Measurements from ENCODE around the gene SIRT7. TPM values are rescaled to one million over a fixed set of nuclear protein-coding genes. Genes with fewer than 3 reads are reported as not detected.
"Not testable (repeated sequence)": the region's sequence is repeated elsewhere in the genome, so short reads cannot be mapped to it uniquely, and the experiment has no call there.

SIRT7 gene
- total RNA-seq, 1 experiment from 2014 or later: 121 TPM

- no peak for DNase-seq (ENCODE audit: low spot score)
Observed at GRCh38 chr17:81955058-81955681, 37.2 kb upstream of the SIRT7 start.

- no peak for DNase-seq (ENCODE audit: low spot score)
Observed at GRCh38 chr17:81954131-81955057, 36.4 kb upstream of the SIRT7 start.

- not testable (repeated sequence) for DNase-seq (ENCODE audit: low spot score)
Observed at GRCh38 chr17:81953443-81953842, 35.5 kb upstream of the SIRT7 start.

GRCh38 chr17:81952792-81953228 lies 34.8 kb upstream of the SIRT7 start:
- DNase-seq (ENCODE audit: low spot score): no peak

GRCh38 chr17:81951785-81952684 lies 34.1 kb upstream of the SIRT7 start:
- no peak for DNase-seq (ENCODE audit: low spot score)

- no peak for DNase-seq (ENCODE audit: low spot score)
Observed at GRCh38 chr17:81950501-81950900, 32.5 kb upstream of the SIRT7 start.

GRCh38 chr17:81948635-81949378 lies 30.8 kb upstream of the SIRT7 start:
- DNase-seq (ENCODE audit: low spot score): no peak

- DNase-seq (ENCODE audit: low spot score): no peak
Observed at GRCh38 chr17:81947189-81947588, 29.2 kb upstream of the SIRT7 start, which contains the start of gene MYADML2. Gene MYADML2 (minus strand): TSS chr17:81947233. CDS start chr17:81941741, 5,492 bp downstream.

GRCh38 chr17:81944858-81945257 lies 26.9 kb upstream of the SIRT7 start:
- no peak for DNase-seq (ENCODE audit: low spot score)

- DNase-seq (ENCODE audit: low spot score): no peak
Observed at GRCh38 chr17:81942167-81942553, 24.2 kb upstream of the SIRT7 start.

GRCh38 chr17:81941484-81942166 lies 23.6 kb upstream of the SIRT7 start:
- DNase-seq (ENCODE audit: low spot score): no peak

GRCh38 chr17:81940538-81941483 lies 22.8 kb upstream of the SIRT7 start:
- no peak for DNase-seq (ENCODE audit: low spot score)

- DNase-seq (ENCODE audit: low spot score): no peak
Observed at GRCh38 chr17:81939881-81940385, 22.0 kb upstream of the SIRT7 start.

- DNase-seq (ENCODE audit: low spot score): no peak
Observed at GRCh38 chr17:81939218-81939617, 21.2 kb upstream of the SIRT7 start.

GRCh38 chr17:81935709-81936084 lies 17.7 kb upstream of the SIRT7 start:
- DNase-seq (ENCODE audit: low spot score): no peak

- no peak for DNase-seq (ENCODE audit: low spot score)
Observed at GRCh38 chr17:81934850-81935708, 17.1 kb upstream of the SIRT7 start.

- DNase-seq (ENCODE audit: low spot score): no peak
Observed at GRCh38 chr17:81934098-81934757, 16.3 kb upstream of the SIRT7 start.
